LHCN-M2 (cell line): ENCODE data around the gene EHMT1. TPM values are rescaled to one million over a fixed set of nuclear protein-coding genes. Genes with fewer than 3 reads are reported as not detected.

Experiments
- DNase-seq: peaks from one replicate; pipeline ENCODE4 v3.0.0-alpha.2; 2012; ENCODE audit warnings: low read depth
- total RNA-seq: library from RNA; depleted of rRNA; stranded (reverse); fragments of >200 nt; gene quantifications from 2 replicates; pipeline ENCODE4 v1.2.3, GENCODE V29; 2014

EHMT1 gene
- total RNA-seq, 1 experiment from 2014 or later: 43.5 TPM

DNA sequence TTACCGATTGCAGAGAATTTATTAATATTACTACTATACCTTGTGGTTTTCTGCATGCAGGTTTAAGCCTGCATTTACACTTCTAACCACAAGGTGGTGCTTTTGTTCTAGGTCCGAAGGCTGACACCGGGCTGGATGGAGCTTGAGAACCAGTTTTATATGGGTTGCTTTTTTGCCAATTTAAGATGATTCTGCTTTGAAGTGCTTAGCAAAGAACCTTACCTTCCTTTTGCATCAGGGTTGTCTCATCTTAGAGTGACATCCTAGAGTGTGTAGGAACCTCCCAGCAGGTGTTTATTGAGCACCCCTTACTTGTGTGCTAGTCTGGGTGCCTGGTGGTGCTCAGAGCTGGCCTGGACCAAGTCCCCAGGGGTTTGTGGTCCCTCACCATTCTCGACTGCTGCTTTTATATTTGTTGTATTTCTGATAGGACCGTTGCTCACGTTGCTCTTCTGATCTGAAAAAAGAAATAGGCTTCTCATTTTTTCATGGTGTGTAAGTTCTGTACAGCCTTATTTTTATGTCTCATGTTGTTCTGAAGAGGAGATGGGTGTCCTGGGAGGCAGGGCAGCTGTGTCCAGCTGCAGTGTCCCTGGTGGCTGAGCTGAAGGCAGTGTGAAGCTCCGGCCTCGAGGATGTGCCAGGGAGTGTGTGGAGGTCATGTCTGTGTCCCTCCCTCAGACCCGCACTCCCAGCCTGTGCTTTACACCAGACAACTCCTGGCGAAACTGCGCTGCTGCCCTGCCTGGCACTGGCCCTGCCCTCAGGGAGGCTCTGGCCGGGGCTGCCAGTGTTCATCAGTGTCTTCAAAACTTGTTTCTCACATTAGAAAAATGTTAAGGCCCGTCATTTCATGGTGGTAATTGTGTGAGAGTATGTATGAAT lies 54.3 kb downstream of the EHMT1 start:
- DNase-seq: peak; percentile 58

DNA sequence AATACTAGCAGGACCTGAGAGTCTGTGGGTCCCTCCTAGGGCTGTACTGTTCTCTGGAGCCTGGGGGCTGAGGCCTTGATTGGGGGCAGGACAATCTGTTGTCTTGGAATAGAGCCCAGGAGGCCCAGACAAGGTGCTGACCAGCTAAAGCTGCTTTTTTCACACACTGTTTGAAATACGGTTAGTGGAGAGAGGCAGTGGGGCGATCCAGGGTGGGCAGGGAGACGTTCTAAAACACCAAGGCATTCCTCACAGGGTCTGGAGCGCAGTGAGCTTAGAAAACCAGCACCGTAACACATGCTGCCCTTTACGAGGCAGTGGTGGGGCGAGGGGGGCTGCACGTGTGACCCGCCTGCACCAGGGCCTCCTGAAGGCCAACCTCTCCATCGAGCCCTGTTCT lies 55.1 kb downstream of the EHMT1 start:
- no peak for DNase-seq

GRCh38 chr9:137674307-137674975 lies 55.6 kb downstream of the EHMT1 start:
- DNase-seq: no peak

DNA sequence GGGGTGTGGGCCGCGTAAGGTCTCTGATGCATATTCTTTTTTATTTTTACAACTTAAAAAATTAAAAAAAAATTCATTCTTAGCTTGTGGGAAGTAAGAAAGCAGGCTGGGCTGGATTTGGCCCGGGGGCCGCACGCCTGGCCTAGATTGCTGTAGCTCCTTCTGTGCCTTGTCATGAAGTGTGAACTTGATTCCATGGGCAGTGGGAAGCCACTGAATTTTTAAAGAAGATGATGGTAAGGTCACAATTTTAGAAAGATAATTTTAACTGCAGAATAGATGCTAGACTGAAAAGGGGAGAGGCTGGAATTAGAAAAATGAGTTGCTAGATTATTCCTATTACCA lies 56.1 kb downstream of the EHMT1 start:
- no peak for DNase-seq

GRCh38 chr9:137676998-137677397 lies 58.2 kb downstream of the EHMT1 start:
- no peak for DNase-seq

DNA sequence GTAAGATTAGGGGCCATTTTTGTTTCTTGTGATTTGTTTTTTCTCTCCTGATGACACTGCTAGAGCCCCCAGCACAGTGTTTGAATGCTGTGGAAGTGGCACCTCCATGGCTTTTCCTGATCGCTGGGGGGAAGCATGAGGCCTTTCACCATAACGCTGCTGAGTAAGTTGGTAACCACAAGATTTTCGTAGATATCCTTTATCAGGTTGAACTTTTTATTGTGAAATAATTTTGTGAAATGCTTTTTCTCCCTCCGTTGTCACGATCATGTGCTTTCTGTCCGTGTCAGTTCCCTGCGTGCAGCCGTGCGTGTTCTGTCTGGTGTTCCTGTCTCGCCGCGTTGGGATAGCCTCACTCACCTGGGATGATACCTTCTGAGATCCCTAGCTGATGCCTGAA lies 59.4 kb downstream of the EHMT1 start:
- DNase-seq: no peak

DNA sequence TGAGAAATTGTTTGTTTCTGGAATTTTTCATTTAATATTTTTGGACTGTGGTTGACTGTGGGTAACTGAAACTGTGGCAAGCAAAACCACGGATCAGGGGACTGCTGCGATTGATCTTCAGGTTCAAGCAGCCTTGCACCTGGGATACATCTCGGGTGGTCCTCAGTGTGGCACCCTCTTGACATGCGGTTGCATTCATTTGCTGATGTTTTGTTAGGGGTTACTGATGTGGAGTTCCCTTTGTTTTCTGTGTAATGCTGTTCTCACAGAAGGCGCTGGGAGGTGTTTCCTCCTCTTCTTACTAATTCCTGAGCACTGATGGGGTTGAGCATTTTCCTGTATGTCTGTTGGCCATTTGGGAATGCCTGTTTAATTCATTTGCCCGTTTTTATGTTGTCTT lies 60.4 kb downstream of the EHMT1 start:
- DNase-seq: no peak

DNA sequence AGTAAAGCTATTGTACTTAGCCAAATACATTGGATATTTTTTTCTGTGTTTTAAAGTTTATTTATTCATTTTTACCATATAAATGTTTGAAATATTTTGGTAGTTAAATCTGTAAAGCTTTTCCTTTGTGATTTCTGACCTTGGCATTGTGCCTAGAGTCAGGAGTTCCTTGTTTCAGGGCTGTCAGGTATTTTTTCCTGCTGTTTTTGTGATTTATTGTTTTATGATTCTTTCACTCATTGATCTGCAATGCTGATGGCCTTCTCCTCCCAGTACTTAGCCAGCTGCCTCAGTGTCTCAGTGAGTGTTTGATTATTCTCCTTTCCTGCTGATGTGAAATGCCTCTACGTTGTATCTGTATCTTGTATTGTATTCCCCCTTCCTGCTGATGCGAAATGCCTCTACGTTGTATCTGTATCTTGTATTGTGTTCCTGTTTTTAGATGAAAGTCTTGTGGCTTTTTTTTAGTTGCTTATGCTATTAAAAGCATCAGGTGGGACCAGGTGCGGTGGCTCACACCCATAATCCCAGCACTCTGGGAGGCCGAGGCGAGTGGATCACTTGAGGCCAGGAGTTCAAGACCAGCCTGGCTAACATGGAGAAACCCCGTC lies 61.0 kb downstream of the EHMT1 start:
- no peak for DNase-seq

- no peak for DNase-seq
Observed at GRCh38 chr9:137680444-137681358, 61.9 kb downstream of the EHMT1 start.

GRCh38 chr9:137682428-137683105 lies 63.8 kb downstream of the EHMT1 start:
- DNase-seq: no peak

DNA sequence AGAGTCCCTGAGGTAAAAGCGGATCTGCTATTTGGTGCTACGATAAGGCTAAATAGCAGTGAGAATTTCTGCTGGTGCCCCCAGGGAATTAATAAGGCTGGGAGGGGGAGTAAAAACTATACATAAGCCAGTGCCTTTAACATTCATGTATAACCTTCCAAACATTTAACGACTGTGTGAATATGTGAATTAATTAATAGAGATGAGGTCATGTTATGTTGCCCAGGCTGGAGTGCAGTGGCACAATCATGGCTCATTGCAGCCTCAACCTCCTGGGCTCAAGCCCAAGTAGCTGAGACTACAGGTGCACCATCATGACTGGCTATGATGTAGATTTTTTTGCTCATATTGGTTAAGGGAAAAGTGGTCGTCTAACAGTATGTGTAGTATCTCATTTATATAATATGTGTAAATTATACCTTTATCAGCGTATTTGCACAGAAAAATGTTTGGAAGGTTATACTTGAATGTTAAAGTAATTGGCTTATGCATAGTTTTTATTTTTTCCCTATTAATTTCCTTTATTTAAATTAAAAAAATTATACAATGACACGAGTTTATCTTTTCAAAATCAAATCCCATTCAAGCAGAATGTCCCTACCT lies 64.6 kb downstream of the EHMT1 start:
- DNase-seq: no peak

DNA sequence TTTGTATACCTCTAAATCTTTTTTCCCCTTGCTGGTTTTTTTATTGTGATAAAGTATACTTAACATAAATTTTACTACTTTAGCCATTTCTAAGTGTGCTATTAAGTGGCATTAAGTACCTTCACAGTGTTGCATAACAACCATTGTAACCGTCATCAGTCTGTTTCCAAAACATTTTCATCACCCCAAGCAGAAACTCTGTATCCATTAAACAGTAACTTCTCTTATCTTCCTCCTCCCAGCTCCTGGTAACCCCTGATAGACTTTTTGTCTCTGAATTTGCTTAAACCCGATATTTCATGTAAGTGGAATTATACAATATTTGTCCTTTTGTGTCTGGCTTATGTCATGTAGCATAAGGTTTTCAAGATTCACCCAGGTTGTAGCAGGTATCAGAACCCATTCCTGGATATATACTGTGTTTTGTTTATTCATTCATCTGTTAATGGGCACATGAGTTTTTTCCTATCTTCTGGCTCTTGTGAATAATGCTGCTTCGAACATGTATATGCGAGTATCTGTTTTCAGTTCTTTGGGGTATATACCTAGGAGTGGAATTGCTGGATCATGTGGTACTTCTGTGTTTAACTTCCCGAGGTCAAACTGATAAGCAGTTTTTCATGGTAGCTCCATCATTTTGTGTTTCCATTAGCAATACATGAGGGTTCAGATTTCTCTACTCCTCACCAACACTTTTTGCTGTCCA lies 66.4 kb downstream of the EHMT1 start:
- no peak for DNase-seq

- DNase-seq: peak; percentile 55
Observed at GRCh38 chr9:137685741-137686420, 67.1 kb downstream of the EHMT1 start.

- no peak for DNase-seq
Observed at GRCh38 chr9:137688261-137688660, 69.5 kb downstream of the EHMT1 start.

DNA sequence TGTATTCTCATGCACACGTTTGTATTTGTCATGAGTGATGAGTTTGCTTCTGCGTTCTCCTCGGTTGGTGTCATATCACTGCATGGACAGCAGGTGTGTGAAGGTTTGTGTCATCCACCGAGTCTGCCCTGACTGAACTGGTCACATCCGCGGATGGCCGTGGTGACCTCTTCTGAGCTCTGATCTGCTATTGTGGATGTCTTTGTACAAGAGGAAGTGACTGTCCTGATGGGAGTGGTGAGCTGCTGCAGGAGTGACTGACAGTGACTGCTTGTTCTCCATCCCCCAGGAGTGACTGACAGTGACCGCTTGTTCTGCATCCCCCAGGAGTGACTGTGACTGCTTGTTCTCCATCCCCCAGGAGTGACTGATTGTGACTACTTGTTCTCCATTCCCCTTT lies 69.9 kb downstream of the EHMT1 start:
- DNase-seq: peak; percentile 87

- DNase-seq: peak; percentile 31
Observed at GRCh38 chr9:137689745-137690529, 71.1 kb downstream of the EHMT1 start.

GRCh38 chr9:137690930-137691645 lies 72.3 kb downstream of the EHMT1 start:
- no peak for DNase-seq
